Naive thymus-derived CD4-positive, alpha-beta T cell (primary cell): ENCODE data around the gene MACROD2. TPM values are rescaled to one million over a fixed set of nuclear protein-coding genes. Genes with fewer than 3 reads are reported as not detected.

Experiments
- ATAC-seq: fragments of 150-1000 bp; cut with Tn5 transposase; 2 replicates; pipeline ENCODE4 v1.10.0; 2021; ENCODE audit warnings: mild to moderate bottlenecking, moderate library complexity
- CTCF ChIA-PET: fragments of 350-600 bp; sonication (Branson Sonifier 250); formaldehyde crosslinking; loops from one replicate; lab custom pipeline; 2021; ENCODE audit warnings: antibody characterized with exemption; lab: Charles Lee
- POLR2A ChIA-PET: fragments of 350-600 bp; sonication (Branson Sonifier 250); formaldehyde crosslinking; loops from one replicate; lab custom pipeline; 2021; ENCODE audit warnings: antibody characterized with exemption, inconsistent platforms; lab: Charles Lee
- DNase-seq, 9 donors: peaks; one replicate each; pipeline versions ENCODE4 v3.0.0 to v3.0.0-alpha.2; 2020 to 2022; ENCODE audit warnings: mixed read lengths in 1 of 9
- H3K27ac ChIP-seq: one replicate; pipeline ENCODE4 v1.7.0; 2013; ENCODE audit warnings: mild to moderate bottlenecking, low read depth, low read length, moderate library complexity
- H3K27me3 ChIP-seq, 2 donors: one replicate each; pipeline ENCODE4 v1.7.0; 2013; ENCODE audit warnings: low read length in 2 of 2, mild to moderate bottlenecking in 2 of 2, moderate library complexity in 2 of 2; ENCODE audit not compliant: control insufficient read depth in 2 of 2, insufficient read depth in 2 of 2
- H3K36me3 ChIP-seq, 3 experiments: 1 replicate in 2 of 3; 2 replicates in 1 of 3; pipeline ENCODE4 v1.7.0; 2013; ENCODE audit warnings: low read length in 3 of 3, mild to moderate bottlenecking in 3 of 3, moderate library complexity in 1 of 3; ENCODE audit not compliant: insufficient read depth in 3 of 3, control insufficient read depth in 2 of 3
- H3K4me1 ChIP-seq, 2 donors: one replicate each; pipeline ENCODE4 v1.7.0; 2013; ENCODE audit warnings: low read length in 2 of 2, mild to moderate bottlenecking in 2 of 2, moderate library complexity in 1 of 2; ENCODE audit not compliant: control insufficient read depth in 2 of 2, insufficient read depth in 2 of 2
- H3K4me3 ChIP-seq: 2 replicates; pipeline ENCODE4 v1.7.0; 2013; ENCODE audit warnings: mild to moderate bottlenecking, low read length
- H3K9me3 ChIP-seq, 3 experiments: 1 replicate in 2 of 3; 2 replicates in 1 of 3; pipeline ENCODE4 v1.7.0; 2013; ENCODE audit warnings: low read length in 3 of 3; ENCODE audit not compliant: control insufficient read depth in 2 of 3
- H3K27ac Mint-ChIP-seq, 9 donors: one replicate each; pipeline ENCODE4 v1.8.0; 2020 to 2022; ENCODE audit warnings: mixed read lengths in 9 of 9, mild to moderate bottlenecking in 8 of 9, moderate library complexity in 5 of 9, inconsistent platforms in 2 of 9
- H3K27me3 Mint-ChIP-seq, 5 donors: one replicate each; pipeline ENCODE4 v1.8.0; 2021 to 2022; ENCODE audit warnings: mixed read lengths in 5 of 5, mild to moderate bottlenecking in 1 of 5
- H3K36me3 Mint-ChIP-seq, 5 donors: one replicate each; pipeline ENCODE4 v1.8.0; 2020 to 2022; ENCODE audit warnings: mixed read lengths in 5 of 5, mild to moderate bottlenecking in 3 of 5, inconsistent platforms in 1 of 5
- H3K4me1 Mint-ChIP-seq, 7 donors: one replicate each; pipeline ENCODE4 v1.8.0; 2020 to 2022; ENCODE audit warnings: mixed read lengths in 7 of 7, mild to moderate bottlenecking in 3 of 7, inconsistent platforms in 1 of 7
- H3K4me3 Mint-ChIP-seq, 10 donors: one replicate each; pipeline ENCODE4 v1.8.0; 2020 to 2022; ENCODE audit warnings: mild to moderate bottlenecking in 10 of 10, mixed read lengths in 10 of 10, moderate library complexity in 6 of 10, inconsistent platforms in 2 of 10
- H3K9me3 Mint-ChIP-seq, 11 donors: one replicate each; pipeline ENCODE4 v1.8.0; 2020 to 2022; ENCODE audit warnings: mixed read lengths in 11 of 11, mild to moderate bottlenecking in 4 of 11, inconsistent platforms in 1 of 11, moderate library complexity in 1 of 11
- intact Hi-C, 2 donors: fragments of 100-400 bp; cut with micrococcal nuclease; formaldehyde crosslinking; loops; one replicate each; pipeline ENCODE4 v1.15.1; 2023
- polyA plus RNA-seq, 2 donors: library from polyadenylated mRNA; unstranded; fragments of 300-500 nt; fragmentation: Illumina TruSeq; gene quantifications; one replicate each; pipeline ENCODE4 v1.2.3, GENCODE V29; 2021
- total RNA-seq, 6 experiments: library from RNA in 5 of 6; stranded (reverse) in 5 of 6; gene quantifications; 1 replicate in 5 of 6; 2 replicates in 1 of 6; pipeline ENCODE4 v1.2.3 and lab custom pipeline; 2021 to 2026

The MACROD2 gene
- total and polyA plus RNA-seq, 7 experiments from 2014 or later: 0.27 to 0.86 (median 0.34) TPM; not detected in 4

DNA sequence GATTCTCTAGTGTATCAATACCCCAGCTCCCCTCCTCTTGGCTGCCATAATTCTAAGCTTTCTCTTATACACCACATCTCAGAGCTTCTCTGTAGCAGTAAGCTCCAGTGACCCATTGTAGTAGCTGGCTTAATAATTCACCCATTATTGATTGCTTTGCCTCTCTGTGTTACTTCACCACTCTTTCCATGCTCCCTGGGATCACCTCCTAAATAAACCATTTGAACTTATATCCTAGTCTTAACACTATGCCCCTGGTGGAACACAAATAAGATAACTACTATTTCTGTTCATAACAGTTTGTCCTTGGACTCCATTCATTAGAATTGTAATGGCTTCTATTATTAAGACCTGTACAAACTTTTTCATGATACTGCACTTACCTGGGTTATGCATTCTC is 1819.0 kb downstream of the MACROD2 start:
- Mint-ChIP-seq H3K36me3 (no peaks in the 10 kb centered on the region), H3K9me3 (peaks cover 0 to 14% (median 0%) of the 10 kb centered on the region in 11 donors), H3K27me3 (no peaks in the 10 kb centered on the region), H3K4me1 (no peaks in the 10 kb centered on the region), H3K27ac (no peak overlapping the region), H3K4me3 (no peak overlapping the region)
- Histone ChIP-seq H3K4me3 (no peak overlapping the region), H3K9me3 (no peaks in the 10 kb centered on the region), H3K4me1 (no peaks in the 10 kb centered on the region), H3K27me3 (no peaks in the 10 kb centered on the region), H3K36me3 (no peaks in the 10 kb centered on the region), H3K27ac (no peak overlapping the region)
- intact Hi-C loops: no loop called here
- ChIA-PET POLR2A (no interaction called here), CTCF (no interaction called here)
- no peak for ATAC-seq
- no peak for DNase-seq

DNA sequence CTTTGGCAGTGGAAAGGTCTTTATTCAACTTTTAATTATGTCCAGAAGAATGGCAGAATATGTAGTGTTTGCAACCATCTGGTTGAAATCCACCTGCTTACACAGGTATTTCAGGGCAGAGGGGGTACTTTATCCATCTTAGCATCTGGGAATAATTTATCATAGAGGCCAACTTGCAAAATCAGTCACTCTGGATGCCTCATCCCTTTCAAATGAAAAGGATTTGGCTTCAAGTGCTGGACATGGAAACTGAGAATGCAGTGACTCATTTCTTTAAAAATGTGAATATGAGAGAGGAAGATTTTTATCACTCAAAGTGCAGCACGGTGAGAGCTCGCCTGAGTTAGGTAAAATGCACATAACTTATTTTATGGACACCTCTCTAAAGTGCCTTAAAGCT is 1819.6 kb downstream of the MACROD2 start:
- no peaks in the 10 kb centered on the region for H3K27me3 Mint-ChIP-seq
- POLR2A ChIA-PET: no interaction called here
- H3K4me1 ChIP-seq: no peaks in the 10 kb centered on the region

DNA sequence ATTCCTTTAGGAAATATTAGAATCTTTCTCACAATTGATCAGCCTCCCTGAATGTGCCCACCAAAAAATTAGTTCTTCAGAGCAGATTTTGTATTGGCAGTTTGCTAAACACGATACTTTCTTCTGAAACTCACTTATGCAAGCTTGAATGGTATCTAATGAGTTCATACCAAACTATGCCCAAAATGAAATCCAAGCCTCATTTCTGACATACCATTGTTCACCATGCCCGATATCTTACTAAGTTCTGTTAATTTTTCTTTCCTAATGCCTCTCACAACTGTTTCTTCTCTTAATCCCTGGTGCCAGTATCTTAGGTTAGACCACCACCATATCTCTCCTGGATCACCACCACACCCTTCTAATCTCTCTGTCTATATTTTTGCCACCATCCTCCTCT is 1822.0 kb downstream of the MACROD2 start:
- Mint-ChIP-seq H3K4me3 (no peak overlapping the region), H3K4me1 (no peaks in the 10 kb centered on the region), H3K9me3 (peaks cover 0 to 14% (median 0%) of the 10 kb centered on the region in 11 donors), H3K27ac (no peak overlapping the region), H3K36me3 (no peaks in the 10 kb centered on the region), H3K27me3 (no peaks in the 10 kb centered on the region)
- ChIA-PET CTCF (no interaction called here), POLR2A (no interaction called here)
- Histone ChIP-seq H3K27ac (no peak overlapping the region), H3K36me3 (no peaks in the 10 kb centered on the region), H3K4me3 (no peak overlapping the region), H3K9me3 (no peaks in the 10 kb centered on the region), H3K27me3 (no peaks in the 10 kb centered on the region), H3K4me1 (no peaks in the 10 kb centered on the region)
- ATAC-seq: no peak
- intact Hi-C loops: no loop called here
- no peak for DNase-seq

More for the DNA sequence above, 1819.6 kb downstream of the MACROD2 start:
- intact Hi-C loops: no loop called here
- CTCF ChIA-PET: no interaction called here
- no peaks in the 10 kb centered on the region for H3K36me3 ChIP-seq
- peaks cover 0 to 14% (median 0%) of the 10 kb centered on the region in 11 donors for H3K9me3 Mint-ChIP-seq
- ATAC-seq: no peak
- H3K9me3 ChIP-seq: no peaks in the 10 kb centered on the region
- no peaks in the 10 kb centered on the region for H3K27me3 ChIP-seq
- DNase-seq: no peak
- H3K4me3 ChIP-seq: no peak overlapping the region
- no peak overlapping the region for H3K27ac Mint-ChIP-seq
- no peaks in the 10 kb centered on the region for H3K36me3 Mint-ChIP-seq
- H3K27ac ChIP-seq: no peak overlapping the region
- no peaks in the 10 kb centered on the region for H3K4me1 Mint-ChIP-seq
- no peak overlapping the region for H3K4me3 Mint-ChIP-seq

DNA sequence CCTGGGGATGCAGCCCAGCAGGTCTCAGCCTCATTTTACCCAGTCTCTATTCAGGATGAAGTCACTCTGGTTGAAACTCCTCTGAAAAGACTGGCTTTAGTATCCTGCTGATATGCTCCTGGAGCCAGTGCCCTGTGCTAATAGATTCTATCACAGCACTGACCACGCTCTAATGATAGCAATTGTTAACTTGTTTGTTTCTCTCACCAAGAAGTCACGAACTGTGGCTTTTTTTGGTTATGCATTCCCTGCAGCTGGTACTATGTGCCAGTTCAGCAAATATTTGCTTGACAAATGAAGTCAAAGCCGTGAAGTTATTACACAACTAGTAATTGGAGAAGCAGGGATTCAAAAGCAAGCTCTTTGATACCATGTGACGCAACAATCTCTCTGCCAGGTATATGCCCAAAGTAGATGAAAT is 1823.3 kb downstream of the MACROD2 start:
- ATAC-seq (no peak), DNase-seq (no peak)
- CTCF ChIA-PET: no interaction called here
- Mint-ChIP-seq H3K4me3 (no peak overlapping the region), H3K4me1 (no peaks in the 10 kb centered on the region), H3K27me3 (no peaks in the 10 kb centered on the region), H3K36me3 (no peaks in the 10 kb centered on the region), H3K9me3 (peaks cover 0 to 17% (median 0%) of the 10 kb centered on the region in 11 donors), H3K27ac (no peak overlapping the region)
- Histone ChIP-seq H3K4me1 (no peaks in the 10 kb centered on the region), H3K27me3 (no peaks in the 10 kb centered on the region), H3K27ac (no peak overlapping the region), H3K36me3 (no peaks in the 10 kb centered on the region), H3K9me3 (no peaks in the 10 kb centered on the region), H3K4me3 (no peak overlapping the region)
- intact Hi-C loops: no loop called here
- POLR2A ChIA-PET: no interaction called here

DNA sequence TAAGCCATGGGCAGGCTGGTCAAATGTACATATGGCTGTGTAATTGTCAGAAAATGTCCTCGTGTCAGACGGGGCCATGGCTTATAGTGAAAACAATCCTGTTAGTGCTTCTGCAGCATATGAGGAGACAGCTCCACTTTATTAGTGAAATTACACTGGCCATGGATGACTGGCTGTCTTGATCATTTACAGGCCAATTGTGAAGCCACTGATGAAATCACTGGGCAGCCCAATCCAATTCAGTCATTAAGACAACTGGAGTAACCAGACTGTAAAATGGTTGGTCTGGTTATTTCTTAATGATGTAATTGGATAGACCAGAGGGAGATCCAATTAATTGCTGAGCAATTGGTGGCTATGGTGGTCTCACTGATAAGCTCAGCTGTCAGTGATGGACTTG is 1828.4 kb downstream of the MACROD2 start:
- no peak for ATAC-seq
- intact Hi-C loops: no loop called here
- no peaks in the 10 kb centered on the region for H3K36me3 Mint-ChIP-seq
- no peak overlapping the region for H3K4me3 ChIP-seq
- H3K27me3 Mint-ChIP-seq: no peaks in the 10 kb centered on the region
- no peaks in the 10 kb centered on the region for H3K4me1 Mint-ChIP-seq
- H3K27ac Mint-ChIP-seq: no peak overlapping the region
- no peak for DNase-seq
- H3K4me1 ChIP-seq: no peaks in the 10 kb centered on the region
- no peak overlapping the region for H3K27ac ChIP-seq
- no peaks in the 10 kb centered on the region for H3K9me3 ChIP-seq
- H3K36me3 ChIP-seq: no peaks in the 10 kb centered on the region
- ChIA-PET CTCF (no interaction called here), POLR2A (no interaction called here)
- peaks cover 0 to 9% (median 0%) of the 10 kb centered on the region in 11 donors for H3K9me3 Mint-ChIP-seq
- H3K27me3 ChIP-seq: no peaks in the 10 kb centered on the region
- no peak overlapping the region for H3K4me3 Mint-ChIP-seq

DNA sequence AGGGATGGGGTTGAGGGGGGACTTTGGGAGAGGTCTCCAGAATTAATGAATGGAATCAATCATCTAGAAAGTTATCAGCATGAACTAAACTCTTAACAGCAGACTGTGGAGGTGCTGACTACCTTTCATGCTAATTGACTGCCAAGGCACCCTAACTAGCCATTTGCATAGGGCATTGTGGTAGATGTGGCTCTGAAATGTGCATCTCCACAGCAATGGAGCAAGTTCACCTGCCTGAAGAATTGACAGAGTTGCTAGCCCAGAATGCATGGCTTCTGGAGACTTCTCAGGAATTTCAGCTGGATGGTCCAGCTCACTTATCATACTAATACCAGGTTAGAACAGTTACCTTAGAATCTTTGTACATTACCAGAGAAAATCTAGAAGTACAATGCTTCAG is 1832.3 kb downstream of the MACROD2 start:
- H3K27ac ChIP-seq: no peak overlapping the region
- no peaks in the 10 kb centered on the region for H3K36me3 ChIP-seq
- Mint-ChIP-seq H3K36me3 (no peaks in the 10 kb centered on the region), H3K27me3 (peaks cover 0 to 3% (median 0%) of the 10 kb centered on the region in 5 donors), H3K27ac (no peak overlapping the region), H3K4me3 (no peak overlapping the region), H3K4me1 (no peaks in the 10 kb centered on the region), H3K9me3 (peaks cover 0 to 19% (median 3%) of the 10 kb centered on the region in 11 donors)
- H3K9me3 ChIP-seq: no peaks in the 10 kb centered on the region
- no peaks in the 10 kb centered on the region for H3K4me1 ChIP-seq
- DNase-seq: no peak
- POLR2A ChIA-PET: no interaction called here
- ATAC-seq: no peak
- H3K4me3 ChIP-seq: no peak overlapping the region
- CTCF ChIA-PET: no interaction called here
- H3K27me3 ChIP-seq: no peaks in the 10 kb centered on the region
- intact Hi-C loops: no loop called here

DNA sequence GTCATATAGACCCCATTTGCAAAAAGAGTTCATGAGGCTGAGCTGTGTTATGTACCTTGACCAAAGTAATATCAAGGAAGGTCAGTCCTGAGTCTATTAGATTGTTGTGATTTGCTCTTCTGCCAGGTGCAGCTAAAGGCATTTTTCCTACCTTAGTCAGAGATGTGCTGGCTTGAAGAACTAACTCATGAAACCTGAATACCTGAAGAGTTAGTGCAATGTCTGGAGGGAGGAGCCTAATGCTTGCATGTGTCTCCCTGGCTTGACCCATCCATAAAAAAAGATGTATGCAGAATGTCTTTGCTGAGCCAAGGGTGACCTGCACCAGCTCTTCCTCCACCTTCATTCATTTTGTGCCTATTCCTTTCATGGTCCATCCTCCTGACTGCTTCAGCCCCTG is 1835.9 kb downstream of the MACROD2 start:
- no peaks in the 10 kb centered on the region for H3K4me1 ChIP-seq
- H3K36me3 ChIP-seq: no peaks in the 10 kb centered on the region
- H3K9me3 Mint-ChIP-seq: peaks cover 0 to 14% (median 2%) of the 10 kb centered on the region in 11 donors
- H3K4me1 Mint-ChIP-seq: no peaks in the 10 kb centered on the region
- DNase-seq: no peak
- no peak overlapping the region for H3K27ac ChIP-seq
- ChIA-PET POLR2A (no interaction called here), CTCF (no interaction called here)
- H3K36me3 Mint-ChIP-seq: no peaks in the 10 kb centered on the region
- peaks cover 0 to 3% (median 0%) of the 10 kb centered on the region in 5 donors for H3K27me3 Mint-ChIP-seq
- no peak for ATAC-seq
- H3K4me3 ChIP-seq: no peak overlapping the region
- H3K27ac Mint-ChIP-seq: no peak overlapping the region
- H3K27me3 ChIP-seq: no peaks in the 10 kb centered on the region
- H3K9me3 ChIP-seq: no peaks in the 10 kb centered on the region
- H3K4me3 Mint-ChIP-seq: no peak overlapping the region
- intact Hi-C loops: no loop called here
